ENCODE results near the gene NDST3. TPM values are rescaled to one million over a fixed set of nuclear protein-coding genes. Genes with fewer than 3 reads are reported as not detected.

NDST3 gene
- total and polyA plus RNA-seq, 8 donors = 0.02 TPM; not detected in 7

DNA sequence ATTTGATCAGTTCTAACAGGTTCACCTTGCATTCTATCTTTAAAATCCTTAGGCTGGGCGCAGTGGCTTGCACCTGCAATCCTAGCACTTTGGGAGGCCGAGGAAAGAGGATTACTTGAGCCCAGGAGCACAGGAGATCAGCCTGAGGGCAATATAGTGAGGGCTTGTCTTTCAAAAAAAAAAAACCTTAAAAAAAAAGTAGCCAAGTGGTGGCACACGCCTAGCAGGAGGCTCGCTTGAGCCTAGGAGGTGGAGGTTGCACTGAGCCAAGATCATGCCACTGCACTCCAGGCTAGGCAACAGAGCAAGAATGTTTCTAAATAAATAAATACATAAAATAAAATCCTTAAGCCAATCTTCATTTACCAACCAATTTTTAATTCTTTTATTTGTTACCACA, 243.0 kb downstream of the NDST3 start:
- Histone ChIP-seq H3K4me3 (peak overlapping the region in 1 of 4 donors; percentile 77), H3K27me3 (no peaks in the 10 kb centered on the region), H3K36me3 (peaks cover 0 to 4% (median 0%) of the 10 kb centered on the region in 3 donors), H3K27ac (peak overlapping the region in 1 of 4 donors; percentile 95), H3K4me1 (peaks cover 15 to 33% (median 22%) of the 10 kb centered on the region in 3 donors), H3K9me3 (no peaks in the 10 kb centered on the region)
- intact Hi-C loops (cut with DNase I) = no loop called here
- no peak for ATAC-seq
- no peak for FAIRE-seq
- TF ChIP-seq, protein P1, sequence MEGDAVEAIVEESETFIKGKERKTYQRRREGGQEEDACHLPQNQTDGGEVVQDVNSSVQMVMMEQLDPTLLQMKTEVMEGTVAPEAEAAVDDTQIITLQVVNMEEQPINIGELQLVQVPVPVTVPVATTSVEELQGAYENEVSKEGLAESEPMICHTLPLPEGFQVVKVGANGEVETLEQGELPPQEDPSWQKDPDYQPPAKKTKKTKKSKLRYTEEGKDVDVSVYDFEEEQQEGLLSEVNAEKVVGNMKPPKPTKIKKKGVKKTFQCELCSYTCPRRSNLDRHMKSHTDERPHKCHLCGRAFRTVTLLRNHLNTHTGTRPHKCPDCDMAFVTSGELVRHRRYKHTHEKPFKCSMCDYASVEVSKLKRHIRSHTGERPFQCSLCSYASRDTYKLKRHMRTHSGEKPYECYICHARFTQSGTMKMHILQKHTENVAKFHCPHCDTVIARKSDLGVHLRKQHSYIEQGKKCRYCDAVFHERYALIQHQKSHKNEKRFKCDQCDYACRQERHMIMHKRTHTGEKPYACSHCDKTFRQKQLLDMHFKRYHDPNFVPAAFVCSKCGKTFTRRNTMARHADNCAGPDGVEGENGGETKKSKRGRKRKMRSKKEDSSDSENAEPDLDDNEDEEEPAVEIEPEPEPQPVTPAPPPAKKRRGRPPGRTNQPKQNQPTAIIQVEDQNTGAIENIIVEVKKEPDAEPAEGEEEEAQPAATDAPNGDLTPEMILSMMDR (IDR thresholded peaks at IDR 0.05) = no peak
- 84 to 86% methylated on average over 4 of the region's 4 CpGs for WGBS, 2 donors
- no peak for DNase-seq

DNA sequence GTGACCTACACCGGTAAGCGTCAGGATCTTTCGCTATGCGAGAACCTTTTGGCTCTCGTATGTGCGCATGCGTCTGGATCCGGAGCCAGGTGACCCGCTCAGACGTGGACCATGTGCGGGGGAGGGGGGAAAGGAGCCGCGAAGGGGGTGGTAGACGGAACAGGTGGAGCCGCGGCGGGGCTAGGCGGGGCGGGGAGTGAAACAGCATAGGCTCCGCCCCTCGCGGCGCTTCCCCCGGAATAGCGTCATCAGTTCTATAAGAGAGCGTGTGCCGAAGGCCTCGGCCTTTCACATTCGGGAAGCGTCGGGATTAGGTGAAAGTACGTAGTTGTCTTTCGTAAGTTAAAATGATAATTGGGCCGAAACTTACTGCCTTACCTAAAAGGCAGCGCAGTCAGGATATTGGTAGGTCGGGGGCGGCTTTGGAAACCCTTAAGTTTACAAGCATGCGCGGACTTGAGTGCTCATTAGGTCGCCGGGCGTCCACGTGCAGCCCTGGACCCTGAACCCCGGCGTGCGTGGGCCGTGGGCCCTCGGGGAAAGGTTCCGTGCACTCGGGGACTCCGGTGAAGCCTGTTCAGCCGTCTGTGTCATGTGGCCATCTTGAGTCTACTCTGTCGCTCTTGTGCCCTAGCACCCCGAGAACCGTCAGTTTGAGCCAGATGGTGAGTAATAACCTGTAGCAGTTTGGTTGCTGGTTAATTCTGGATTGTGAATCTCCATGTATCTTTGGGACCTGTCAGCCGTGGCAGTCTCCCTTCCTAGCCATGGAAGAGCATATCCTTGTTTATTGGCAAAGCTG, 244.4 kb downstream of the NDST3 start:
- Histone ChIP-seq H3K9me3 (no peaks in the 10 kb centered on the region), H3K4me1 (peaks cover 21 to 36% (median 27%) of the 10 kb centered on the region in 3 donors), H3K27me3 (no peaks in the 10 kb centered on the region), H3K36me3 (peaks cover 0 to 4% (median 0%) of the 10 kb centered on the region in 3 donors), H3K27ac (peak overlapping the region; percentile 93 to 95 (median 95)), H3K4me3 (peak overlapping the region; percentile 77 to 97 (median 82))
- TF ChIP-seq, protein P1 (IDR thresholded peaks at IDR 0.05) = no peak
- intact Hi-C loops (cut with DNase I) = no loop called here
- DNase-seq (peak; percentile 96 to 100 (median 99)), FAIRE-seq (peak; percentile 65), ATAC-seq (peak; percentile 91 to 97 (median 94))
- 0 to 1% methylated on average over 56 of the region's 56 CpGs for WGBS, 2 donors

DNA sequence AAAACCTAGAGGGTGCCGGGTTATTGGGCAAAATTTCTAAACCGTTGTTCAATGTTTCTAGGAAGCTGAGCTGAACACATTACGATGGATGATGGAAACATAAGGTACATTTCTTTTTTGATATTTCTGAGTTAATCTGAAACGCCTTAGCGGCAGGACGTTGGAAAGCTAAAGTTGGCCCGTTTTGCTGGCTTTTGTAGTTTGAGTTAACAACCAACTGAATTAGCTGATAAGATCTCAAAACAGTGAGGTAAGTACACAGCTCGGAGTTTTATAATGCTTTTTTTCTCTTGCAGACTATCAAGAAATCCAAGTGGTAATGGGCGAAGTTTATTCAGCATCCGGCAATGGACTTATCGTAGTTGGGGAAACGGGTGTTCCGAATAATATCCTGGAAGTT, 245.0 kb downstream of the NDST3 start:
- Histone ChIP-seq H3K27ac (peak overlapping the region; percentile 93 to 95 (median 95)), H3K36me3 (peaks cover 0 to 4% (median 0%) of the 10 kb centered on the region in 3 donors), H3K4me3 (peak overlapping the region; percentile 77 to 97 (median 82)), H3K4me1 (peaks cover 21 to 36% (median 27%) of the 10 kb centered on the region in 3 donors), H3K9me3 (no peaks in the 10 kb centered on the region), H3K27me3 (no peaks in the 10 kb centered on the region)
- intact Hi-C loops (cut with DNase I) = no loop called here
- ATAC-seq (peak in 1 of 4 donors; percentile 1), DNase-seq (no peak), FAIRE-seq (no peak)
- WGBS, 2 donors = 1 to 2% methylated on average over 13 of the region's 13 CpGs
- TF ChIP-seq, protein P1 (IDR thresholded peaks at IDR 0.05) = no peak

DNA sequence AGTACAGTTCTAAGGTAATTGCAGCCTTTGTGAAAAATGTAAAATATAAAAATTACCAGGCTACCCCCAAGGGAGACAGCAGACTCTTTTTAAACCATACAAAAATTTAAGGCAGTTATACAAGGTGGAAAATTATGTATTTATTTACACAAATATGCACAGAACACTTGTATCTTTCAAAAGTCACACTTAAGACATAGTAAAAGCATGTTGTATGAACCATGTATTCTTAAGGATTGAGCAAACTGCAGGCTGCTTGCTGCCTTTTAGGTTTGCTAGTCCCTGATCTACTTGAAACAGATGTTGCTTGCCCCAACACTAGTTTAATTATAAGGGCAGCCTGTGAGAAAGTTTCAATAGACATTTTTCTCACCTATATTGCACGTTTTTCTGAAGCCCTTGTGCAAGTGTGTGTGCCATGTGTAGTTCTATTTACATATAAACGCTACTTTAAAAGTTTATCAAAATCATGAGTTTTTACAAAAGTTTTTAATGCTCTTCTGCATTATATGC, 245.7 kb downstream of the NDST3 start:
- no peak for FAIRE-seq
- H3K36me3 ChIP-seq = peaks cover 0 to 4% (median 0%) of the 10 kb centered on the region in 3 donors
- TF ChIP-seq, protein P1 (IDR thresholded peaks at IDR 0.05) = no peak
- peak overlapping the region; percentile 44 to 95 (median 94) for H3K27ac ChIP-seq
- ATAC-seq = no peak
- peaks cover 21 to 36% (median 27%) of the 10 kb centered on the region in 3 donors for H3K4me1 ChIP-seq
- H3K9me3 ChIP-seq = no peaks in the 10 kb centered on the region
- intact Hi-C loops (cut with DNase I) = loop anchor here in 2 of 3 donors (10.0 kb wide), 1 partner anchor 65 kb away; no protein-coding TSS in a partner anchor
- 10 to 11% methylated on average over 2 of the region's 2 CpGs for WGBS, 2 donors
- DNase-seq = no peak
- H3K4me3 ChIP-seq = peak overlapping the region; percentile 77 to 97 (median 82)
- H3K27me3 ChIP-seq = no peaks in the 10 kb centered on the region
